HS-27A (cell line): ENCODE measurements around the gene DVL1.
"Not testable (repeated sequence)": the region's sequence is repeated elsewhere in the genome, so short reads cannot be mapped to it uniquely, and the experiment has no call there.

Experiments used
- DNase-seq: peaks from one replicate; pipeline ENCODE4 v3.0.0-alpha.2; 2012; ENCODE audit warnings: low read depth, missing footprints

DVL1 gene

DNA sequence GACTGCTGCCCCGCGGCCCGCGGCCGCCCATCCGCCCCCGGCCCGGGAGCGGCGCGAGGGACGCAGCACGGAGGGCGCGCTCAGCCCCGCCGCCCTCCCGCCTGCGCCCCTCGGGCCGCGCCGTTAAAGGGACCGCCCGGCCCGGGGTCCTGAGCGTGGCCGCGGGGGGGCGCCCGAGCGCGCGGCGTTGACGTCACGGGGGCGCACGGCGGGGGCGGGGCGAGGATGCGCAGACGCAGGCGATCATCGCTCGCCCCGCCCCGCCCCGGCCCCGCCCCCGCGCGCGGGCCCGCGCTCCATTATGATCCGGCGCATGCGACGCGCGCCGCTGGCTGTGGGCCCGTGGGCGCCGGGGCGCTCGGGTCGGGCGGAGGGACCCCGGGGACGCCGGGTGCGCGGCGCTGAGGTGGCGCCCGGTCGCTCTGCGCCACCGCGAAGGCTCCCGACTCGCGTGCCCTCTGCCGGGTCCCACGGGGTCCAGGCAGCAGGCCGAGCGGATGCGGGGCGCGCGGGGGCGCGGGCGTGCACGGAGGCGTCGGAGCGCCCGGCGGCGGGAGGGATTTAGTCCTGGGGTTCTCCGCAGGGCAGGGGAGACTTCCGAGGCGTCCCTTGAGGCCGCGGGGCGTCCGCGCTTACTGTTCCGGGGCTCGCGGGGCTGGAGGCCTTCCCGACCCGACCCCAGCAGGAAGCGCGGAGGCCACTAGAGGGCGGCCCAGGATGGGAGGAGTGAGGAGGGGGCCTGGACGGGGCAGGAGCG, at the start of gene DVL1:
TSS of gene DVL1 (minus strand) at position 163 of the 757 bp plus-strand sequence. CDS start 353 bp downstream, outside the sequence.
- DNase-seq: no peak

DNA sequence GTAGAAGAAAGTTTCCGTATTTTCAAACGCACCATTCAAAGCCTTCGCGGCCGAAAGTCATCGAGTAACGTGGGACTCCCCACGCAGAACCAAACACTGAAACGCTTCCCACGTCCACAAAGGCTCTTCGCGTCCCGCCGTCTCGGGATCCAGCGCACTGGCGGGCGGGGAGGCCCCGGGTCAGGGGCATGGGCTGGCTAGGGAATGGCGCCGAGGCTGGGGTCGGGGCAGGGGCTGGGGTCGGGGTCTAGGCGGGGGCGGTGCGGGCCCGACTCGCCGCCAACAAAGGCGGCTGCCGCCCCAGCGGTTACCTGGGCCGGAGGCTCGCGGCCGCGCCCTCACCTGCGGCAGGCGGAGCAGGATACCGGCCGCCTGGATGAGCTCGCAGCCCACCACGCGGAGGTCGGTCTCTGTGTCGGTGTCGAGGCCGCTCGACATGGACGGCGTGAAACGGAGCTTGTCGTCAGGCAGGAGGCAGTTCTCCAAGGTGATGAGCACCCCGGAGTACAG, 49.5 kb upstream of the DVL1 start:
- no peak for DNase-seq

DNA sequence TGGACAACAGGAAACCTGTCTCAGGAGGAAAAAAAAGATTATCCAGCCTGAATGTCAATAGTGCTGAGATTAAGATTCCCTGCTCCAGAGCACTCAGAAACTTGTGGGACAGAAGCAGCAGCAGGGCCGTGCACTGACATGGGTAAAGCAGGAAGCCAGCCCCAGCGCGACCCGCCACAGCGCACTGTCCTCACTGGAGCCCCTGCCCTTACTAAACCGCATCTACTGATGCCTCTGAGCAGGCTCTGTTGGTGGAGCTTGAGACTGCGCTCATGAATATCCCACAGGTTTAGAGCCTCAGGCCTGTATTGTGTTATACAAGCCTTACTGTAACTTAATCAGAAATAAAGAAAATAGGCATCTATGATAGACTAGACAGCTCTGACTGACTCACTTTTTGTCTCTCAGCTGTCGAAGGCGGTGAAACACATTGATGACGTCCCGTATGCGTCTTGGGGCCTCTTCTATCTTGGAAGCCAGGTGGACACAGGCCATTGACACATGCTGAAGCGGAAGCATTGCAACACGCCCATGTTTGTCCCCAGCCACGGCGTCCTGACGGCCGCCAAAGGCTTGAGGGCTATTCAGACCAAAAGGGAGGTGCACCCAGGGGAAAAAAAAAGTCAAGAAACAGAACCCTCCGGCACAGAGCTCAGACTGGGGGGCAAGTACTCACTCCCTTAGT, 48.8 kb upstream of the DVL1 start:
- no peak for DNase-seq

DNA sequence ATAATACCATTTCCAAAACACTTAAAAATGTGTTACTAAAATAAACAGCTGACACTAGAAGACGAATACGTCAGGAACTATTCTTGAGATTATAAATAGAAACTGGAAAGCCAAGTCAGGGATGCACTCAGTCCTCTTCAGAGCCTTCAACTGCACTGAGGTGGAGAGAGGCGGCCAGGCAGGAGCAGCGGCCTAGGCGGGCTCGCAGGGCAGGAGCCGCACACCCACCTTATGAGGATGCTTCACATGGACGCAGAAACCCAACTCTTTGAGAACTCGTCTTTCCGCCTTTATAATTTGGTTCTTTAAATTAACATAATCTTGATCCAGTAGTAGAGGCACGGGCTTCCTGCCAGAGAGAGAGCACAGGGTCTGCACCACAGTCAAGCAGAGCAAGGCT, 45.9 kb upstream of the DVL1 start:
- no peak for DNase-seq

DNA sequence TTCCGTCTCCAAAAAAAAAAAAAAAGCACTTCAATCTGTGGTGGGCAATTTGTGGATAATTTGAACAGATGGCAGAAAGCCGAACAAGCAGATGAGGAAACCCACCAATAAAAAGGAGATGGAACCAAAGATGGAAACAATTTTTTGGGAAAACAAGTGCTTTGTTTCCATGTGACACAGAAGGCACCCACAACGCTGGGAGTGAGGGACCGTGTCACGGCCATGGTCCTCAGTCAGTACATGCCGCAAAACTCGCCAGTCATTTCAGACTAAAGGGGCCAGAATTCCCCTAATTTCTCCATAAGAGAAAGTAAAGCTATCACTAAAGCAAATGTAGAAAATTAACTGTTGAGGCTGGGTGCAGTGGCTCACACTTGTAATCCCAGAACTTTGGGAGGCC, 44.9 kb upstream of the DVL1 start:
- no peak for DNase-seq

DNA sequence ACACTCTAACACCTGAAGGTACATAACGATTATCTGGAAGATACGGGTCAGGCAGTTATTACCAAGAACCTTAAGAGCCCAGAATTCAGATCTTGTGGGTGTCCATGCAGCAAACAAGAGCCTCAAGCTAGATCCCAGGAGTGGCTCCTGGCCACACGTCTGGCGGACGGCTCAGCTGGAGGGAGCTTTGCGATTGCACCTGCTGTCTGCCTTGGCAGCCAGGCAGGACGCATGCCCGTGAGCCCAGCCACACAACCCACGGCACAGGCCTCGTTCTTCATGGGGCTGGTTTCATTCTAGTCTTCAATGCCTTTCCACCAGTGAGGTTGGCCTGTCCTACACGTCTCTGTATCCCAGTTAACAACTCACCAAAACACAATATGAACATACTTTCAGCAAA, 44.2 kb upstream of the DVL1 start:
- no peak for DNase-seq

DNA sequence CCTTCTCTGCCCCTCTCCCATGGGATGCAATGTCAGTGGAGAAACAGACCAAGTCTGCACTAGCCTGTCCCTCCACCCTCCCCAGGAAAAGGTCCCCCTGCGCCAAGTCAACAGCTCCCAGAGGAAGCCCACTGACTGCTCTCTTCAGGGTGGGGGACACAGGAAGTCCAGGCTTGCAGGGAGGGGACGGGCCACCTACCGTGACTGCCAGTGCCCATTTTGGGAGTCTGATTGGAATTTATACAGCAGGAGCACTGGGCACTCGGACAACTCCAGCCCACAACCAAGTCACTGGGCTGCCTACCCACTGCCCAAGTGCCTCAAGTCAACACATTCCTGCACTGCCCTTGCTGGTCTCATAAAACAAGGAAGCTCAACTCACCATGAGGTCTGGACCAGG, 43.8 kb upstream of the DVL1 start:
- DNase-seq: no peak

DNA sequence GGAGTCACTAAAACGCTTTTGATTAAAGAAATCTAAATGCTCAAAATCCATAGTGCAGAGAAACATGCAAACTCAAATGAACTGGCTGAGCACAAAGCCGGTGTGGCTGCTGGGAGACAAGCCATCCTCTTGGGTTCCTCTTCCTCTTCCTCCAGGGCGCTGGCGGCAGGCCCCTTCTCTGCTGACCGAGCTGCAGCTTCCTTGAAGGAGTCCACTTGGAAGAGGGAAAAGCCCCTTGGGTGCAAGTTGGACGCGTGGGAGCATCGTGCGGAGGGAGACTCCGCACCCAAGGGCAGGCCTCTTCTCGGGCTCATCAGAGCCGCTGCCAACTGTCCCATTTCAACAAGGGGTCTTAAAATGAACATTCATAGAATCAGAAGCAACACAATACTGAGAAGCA, 42.0 kb upstream of the DVL1 start:
- DNase-seq: no peak

DNA sequence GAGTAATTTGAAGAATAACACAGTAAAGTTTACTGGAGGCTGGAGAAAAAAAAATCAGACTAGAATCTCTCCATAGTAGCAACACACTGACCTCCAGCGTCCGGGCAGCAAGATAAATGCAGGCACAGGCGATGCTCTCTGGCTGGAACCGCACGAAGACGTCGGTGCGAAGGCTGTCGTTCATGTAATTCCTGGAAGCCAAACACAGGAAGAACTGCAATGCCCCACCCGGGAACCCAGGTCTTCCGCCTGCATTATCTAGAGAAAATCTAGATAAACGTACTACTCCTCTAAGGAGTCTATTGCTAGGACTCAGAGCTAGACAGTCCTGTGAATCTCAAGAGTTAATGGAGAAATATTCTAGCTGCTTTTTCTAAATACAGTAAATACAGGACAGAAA, 41.5 kb upstream of the DVL1 start:
- DNase-seq: no peak

DNA sequence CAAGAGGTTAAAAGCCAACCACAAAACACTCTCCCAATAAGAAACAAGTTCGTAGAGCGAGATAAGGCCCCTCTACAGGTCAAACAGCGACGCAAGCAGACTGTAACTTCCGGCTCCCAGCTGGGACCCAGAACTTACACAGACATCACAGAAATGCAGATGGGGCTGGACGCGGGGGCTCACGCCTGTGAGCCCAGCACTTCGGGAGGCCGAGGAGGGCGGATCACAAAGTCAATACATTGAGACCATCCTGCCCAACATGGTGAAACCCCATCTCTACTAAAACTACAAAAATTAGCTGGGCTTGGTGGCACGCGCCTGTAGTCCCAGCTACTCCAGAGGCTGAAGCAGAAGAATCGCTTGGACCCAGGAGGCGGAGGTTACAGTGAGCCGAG, 38.9 kb upstream of the DVL1 start:
- no peak for DNase-seq

DNA sequence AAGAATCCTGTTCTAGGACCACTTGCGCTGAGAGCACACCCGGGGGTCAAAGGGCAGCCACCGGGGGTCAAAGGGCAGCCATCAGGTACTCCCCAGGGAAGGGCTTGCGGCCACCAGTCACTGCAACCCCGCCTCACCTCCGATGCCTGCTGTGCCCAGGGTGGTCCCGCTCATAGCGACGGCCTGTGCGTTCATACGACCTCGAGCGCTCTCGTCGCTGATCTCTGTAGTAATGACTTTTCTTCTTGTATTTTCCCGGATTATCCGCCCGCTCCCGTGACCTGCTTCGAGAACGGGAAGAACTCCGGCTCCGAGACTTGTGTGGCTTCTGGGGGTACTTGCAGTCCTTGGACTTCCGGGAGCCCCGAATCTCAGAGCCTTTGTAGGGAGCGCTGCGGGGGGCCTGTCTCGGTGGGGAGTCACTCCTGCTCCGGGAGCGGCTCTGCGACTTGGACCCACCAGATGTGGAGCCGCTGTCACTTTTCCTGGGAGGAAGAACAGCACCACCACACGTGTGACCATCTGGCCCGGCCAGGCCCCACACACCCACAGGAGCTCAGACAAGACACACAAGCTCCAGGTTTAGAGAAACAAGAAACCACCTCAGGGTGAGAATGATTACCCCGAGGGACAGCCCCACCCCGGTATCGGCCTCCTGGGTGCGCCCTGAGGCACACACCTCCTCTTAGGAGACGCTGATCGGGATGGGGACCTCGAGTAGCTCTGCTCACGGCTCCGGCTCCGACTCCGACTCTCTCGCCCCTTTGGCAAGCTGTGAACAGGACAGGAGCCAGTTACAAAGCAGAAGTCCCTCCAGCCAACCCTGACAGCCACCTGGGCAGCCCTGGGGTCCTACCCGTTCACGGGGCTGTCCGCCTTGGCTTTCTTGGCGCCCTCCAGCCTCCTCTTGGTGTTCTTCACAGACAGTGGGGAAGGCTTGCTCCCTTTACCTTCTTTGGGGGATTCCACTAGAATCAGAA, 38.2 kb upstream of the DVL1 start:
- DNase-seq: no peak

DNA sequence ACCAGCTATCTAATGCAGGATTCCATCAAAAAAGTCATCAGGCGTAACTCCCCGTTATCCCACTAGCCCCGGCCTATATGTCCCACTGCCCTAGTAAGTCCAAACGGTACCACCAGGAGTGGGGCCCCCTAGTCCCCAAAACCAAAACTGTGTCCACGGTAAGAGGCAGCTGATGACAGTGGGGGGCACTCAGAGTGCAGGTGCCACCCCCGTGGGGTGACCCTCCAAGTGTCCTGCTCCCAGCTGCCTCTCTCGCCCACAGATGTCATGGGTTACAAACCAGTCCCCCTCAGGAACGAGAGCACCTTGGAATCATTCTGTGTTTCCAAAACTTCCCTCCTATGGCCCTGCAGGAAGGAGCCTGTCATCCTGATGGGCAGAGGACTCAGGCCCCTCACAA, 36.7 kb upstream of the DVL1 start:
- no peak for DNase-seq

DNA sequence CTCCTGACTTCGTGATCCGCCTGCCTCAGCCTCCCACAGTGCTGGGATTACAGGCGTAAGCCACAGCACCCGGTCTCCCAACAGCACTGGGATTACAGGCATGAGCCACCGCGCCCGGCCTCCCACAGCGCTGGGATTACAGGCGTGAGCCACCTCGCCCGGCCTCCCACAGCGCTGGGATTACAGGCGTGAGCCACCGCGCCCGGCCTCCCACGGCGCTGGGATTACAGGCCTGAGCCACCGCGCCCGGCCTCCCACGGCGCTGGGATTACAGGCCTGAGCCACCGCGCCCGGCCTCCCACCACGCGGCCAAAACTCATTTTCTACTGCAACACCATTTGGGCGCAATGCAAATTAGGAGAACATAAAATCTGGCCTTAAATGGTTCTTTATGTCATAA, 36.1 kb upstream of the DVL1 start:
- DNase-seq: not testable (repeated sequence)

DNA sequence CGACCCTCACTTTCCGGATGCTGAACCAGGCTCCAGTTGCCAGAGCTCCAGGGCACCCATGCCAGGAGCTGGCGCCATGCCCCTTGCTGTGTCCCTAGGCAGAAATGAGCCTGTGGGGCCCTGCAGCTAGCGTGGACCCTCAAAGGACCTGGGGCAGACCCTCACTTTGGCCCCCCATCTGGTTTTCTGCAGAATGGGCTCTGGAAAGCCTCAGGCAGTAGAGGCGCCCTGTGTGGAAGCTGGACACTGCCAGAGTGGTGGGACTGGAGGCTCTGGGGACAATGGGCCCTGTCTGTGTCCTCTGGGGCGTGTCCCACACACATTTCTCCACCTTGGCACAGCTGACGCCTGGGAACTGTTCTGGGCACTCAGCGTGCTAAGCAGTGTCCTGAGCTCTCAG, 32.1 kb upstream of the DVL1 start:
- DNase-seq: no peak

DNA sequence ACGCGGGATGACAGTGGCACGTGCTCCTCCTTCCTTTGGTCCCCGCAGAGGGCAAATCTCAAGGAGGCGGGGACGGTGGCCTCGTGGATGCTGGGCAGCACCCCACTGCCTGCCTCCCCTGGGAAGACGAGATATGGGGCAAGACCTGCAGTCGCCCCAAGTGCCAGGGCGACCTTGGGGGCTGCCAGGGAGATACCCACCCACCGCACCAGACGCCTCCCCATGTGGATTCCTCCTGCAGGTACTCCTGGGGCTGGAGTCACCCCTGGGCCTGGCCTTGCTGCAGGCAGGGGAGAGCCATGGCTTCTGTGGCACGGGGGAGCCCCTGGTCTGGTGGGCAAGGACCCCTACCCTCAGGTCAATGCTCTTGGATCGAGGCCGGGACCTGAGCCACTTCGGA, 31.6 kb upstream of the DVL1 start:
- DNase-seq: no peak

DNA sequence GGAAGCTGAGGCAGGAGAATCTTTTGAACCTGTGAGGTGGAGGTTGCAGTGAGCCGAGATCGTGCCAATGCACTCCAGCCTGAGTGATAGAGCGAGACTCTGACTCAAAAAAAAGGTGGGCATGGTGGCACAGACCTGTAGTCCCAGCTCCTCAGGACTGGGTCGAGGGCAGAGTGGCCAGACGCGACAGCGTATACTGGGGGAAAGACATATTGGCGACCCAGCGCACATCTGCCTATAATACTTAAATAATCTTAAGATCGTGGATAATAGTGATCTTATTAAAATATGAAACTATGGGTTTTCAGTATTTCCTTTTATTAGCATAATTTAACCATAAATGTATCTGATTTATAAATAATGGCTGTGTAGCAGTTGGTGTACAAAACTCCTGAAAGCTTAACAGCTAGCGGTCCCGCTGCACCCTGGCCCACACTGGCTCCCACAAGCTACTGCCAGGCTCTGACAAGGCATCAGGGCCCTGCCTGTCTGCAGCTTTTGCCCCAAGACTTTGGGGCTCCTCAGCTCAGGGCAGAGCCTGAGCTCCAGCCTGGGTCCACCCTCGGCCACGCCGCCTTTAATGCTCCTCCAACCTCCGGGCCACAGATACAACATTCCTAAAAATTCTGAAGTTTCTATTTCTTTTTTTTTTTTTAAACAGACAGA, 28.5 kb upstream of the DVL1 start:
- no peak for DNase-seq

DNA sequence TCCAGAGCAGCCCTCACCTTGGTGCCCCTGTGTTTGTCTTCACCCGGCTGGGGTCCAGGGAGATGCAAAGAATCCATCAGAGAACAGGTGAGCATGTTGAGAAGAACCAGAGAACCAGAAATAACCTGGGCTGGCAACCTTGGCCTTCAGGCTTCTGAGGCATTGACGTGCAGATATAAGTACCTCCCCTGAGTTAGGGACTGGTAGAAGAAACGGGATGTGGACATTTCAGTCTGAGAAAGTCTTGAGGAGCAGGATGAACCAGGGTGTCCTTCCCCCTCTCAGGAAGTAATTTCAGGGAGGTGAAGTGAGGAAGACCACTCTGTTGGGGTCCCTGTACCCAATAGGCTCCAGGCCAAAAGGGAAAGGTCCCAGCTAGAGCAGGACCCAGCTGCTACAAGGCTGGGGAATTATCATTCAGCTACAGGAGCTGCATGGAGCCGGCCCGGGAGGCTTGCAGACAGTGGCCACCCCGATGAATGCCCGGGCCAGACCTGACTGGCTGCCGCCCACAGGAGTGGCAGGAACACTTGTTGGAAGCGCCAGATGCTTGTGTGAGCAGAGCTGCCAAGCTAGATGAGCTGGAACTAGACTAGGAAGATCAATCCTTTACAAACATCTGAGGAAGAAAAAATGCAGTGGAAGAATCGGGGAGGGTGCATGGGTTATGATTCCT, 27.5 kb upstream of the DVL1 start:
- DNase-seq: no peak

DNA sequence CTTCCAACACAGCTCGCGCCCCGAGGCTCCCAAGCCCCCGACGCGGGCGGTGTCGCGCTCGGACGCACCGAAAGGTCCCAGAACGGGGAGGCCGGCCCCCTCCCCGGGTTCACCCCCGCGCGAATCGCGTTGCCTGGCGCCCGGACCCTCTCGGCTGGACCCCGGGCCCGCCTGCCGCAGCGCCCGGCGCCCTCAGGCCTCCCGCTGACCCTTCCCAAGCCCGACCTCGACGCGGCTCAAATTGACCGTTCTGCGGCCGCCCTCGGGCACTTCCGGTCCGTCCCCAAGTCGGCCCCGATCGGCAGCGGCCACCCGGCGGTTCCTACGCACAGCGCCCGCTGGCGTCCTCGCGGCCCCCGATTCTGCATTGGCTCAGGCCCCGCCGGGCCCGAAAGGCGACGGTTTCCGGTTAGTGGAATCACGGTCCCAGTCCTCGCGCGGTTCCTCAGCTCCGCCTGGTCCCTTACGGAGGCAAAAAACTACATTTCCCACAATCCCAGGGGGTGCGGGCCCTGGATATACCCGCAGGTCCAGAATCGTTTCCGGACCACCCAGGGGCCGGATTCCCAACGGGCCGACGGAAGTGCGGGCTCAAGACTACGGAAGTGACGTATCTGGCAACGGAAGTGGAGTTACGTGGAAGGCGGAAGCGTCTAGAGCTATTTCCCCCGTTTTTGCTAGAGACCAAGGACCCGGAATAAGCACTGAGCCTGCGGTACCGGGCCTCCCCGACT, 25.9 kb upstream of the DVL1 start, which contains the start of gene AURKAIP1:
TSS of gene AURKAIP1 (minus strand) at position 279 of the 734 bp plus-strand sequence. CDS start 451 bp downstream, outside the sequence.
- DNase-seq: peak; percentile 99

DNA sequence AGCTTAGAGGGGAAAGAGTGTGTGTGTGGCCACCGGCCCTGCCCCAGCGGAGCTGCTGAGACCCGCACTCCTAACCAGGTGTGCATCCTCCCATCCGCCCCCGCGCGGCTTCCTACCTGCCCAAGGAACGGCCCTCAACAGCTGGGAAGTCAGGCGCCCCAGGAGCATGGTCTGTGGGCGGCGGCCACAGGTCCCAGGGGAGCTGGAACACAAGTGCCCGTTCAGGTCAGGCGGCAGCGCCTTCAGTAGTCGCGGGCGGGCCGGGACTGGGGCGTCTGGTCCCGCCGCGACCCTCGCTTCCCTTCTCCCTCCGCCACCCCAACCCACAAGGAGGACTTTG, 25.3 kb upstream of the DVL1 start:
- DNase-seq: no peak

DNA sequence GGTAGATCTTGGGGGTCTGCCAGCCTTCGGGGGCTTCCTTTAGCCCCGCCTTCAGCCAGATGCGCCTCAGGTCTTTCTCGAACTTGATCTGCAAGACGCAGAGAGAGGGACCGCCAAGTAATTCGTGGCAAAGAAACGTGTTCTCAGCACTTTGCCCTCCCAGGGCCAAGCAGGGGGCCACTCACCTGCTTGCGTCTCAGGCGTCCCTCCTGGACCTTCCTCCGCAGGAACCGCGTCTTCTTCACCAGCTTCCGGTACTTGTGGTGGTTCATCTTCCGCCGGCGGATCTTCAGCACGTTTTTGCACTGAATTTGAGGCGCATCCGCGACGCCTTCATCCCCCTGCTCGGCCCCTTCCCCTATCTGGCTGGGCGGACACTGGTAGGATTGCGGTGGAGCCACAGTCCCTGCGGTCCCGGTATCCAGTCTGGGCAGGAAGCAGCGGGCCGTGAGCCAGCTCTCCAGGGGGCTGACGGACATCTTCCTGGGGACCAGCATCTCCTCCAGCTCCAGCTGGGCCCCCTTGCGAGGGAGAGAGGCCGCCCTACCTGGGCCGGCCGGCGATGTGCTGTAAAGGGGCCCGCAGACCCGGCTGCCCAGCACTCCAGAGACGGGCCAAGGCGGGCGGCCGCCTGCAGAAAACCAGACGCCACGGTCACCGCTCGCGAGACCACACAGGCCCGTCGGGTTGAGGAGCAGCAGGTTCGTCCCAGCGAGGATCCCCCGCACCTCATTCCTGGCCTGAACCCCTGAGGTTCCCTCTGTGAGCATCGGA, 24.8 kb upstream of the DVL1 start:
- no peak for DNase-seq
